Glomerular visceral epithelial cell (primary cell): ENCODE results near the gene RC3H1.
"Not testable (repeated sequence)": the region's sequence is repeated elsewhere in the genome, so short reads cannot be mapped to it uniquely, and the experiment has no call there.

ENCODE experiments used
- DNase-seq: peaks from one replicate; pipeline ENCODE4 v3.0.0-alpha.2; 2016; ENCODE audit errors: extremely low spot score

Gene RC3H1

GRCh38 chr1:174021591-174022079 is 522 bp downstream of the RC3H1 start:
- peak; percentile 47 for DNase-seq

- no peak for DNase-seq
Observed at GRCh38 chr1:174018565-174018964, 3.6 kb downstream of the RC3H1 start.

GRCh38 chr1:174017231-174017970 is 4.8 kb downstream of the RC3H1 start:
- DNase-seq: no peak

GRCh38 chr1:174013864-174014418 is 8.2 kb downstream of the RC3H1 start:
- DNase-seq: no peak

- DNase-seq: no peak
Observed at GRCh38 chr1:174008979-174009378, 13.2 kb downstream of the RC3H1 start.

GRCh38 chr1:174008269-174008668 is 13.9 kb downstream of the RC3H1 start:
- no peak for DNase-seq

- DNase-seq: no peak
Observed at GRCh38 chr1:174007851-174008250, 14.3 kb downstream of the RC3H1 start.

- DNase-seq: no peak
Observed at GRCh38 chr1:174005032-174005431, 17.1 kb downstream of the RC3H1 start.

GRCh38 chr1:174003867-174004266 is 18.3 kb downstream of the RC3H1 start:
- no peak for DNase-seq

- no peak for DNase-seq
Observed at GRCh38 chr1:174001573-174001972, 20.6 kb downstream of the RC3H1 start.

- DNase-seq: no peak
Observed at GRCh38 chr1:174000371-174000770, 21.8 kb downstream of the RC3H1 start.

- peak; percentile 37 for DNase-seq
Observed at GRCh38 chr1:173997791-173998190, 24.4 kb downstream of the RC3H1 start.

GRCh38 chr1:173996995-173997394 is 25.2 kb downstream of the RC3H1 start:
- DNase-seq: peak; percentile 63

GRCh38 chr1:173995475-173995874 is 26.7 kb downstream of the RC3H1 start:
- DNase-seq: no peak

- DNase-seq: not testable (repeated sequence)
Observed at GRCh38 chr1:173993948-173994347, 28.2 kb downstream of the RC3H1 start.

- no peak for DNase-seq
Observed at GRCh38 chr1:173988068-173988467, 34.1 kb downstream of the RC3H1 start.

GRCh38 chr1:173986951-173987350 is 35.2 kb downstream of the RC3H1 start:
- no peak for DNase-seq

GRCh38 chr1:173970252-173970651 is 51.9 kb downstream of the RC3H1 start:
- no peak for DNase-seq

- DNase-seq: not testable (repeated sequence)
Observed at GRCh38 chr1:173965896-173966295, 56.3 kb downstream of the RC3H1 start.

- no peak for DNase-seq
Observed at GRCh38 chr1:173963477-173963876, 58.7 kb downstream of the RC3H1 start.

GRCh38 chr1:173960625-173961024 is 61.5 kb downstream of the RC3H1 start:
- DNase-seq: no peak

- peak; percentile 60 for DNase-seq
Observed at GRCh38 chr1:173954179-173954578, 68.0 kb downstream of the RC3H1 start.

- DNase-seq: no peak
Observed at GRCh38 chr1:173948594-173948993, 73.6 kb downstream of the RC3H1 start.
